H1 (cell line): Measurements from ENCODE around the gene PPP2R3B. TPM values are rescaled to one million over a fixed set of nuclear protein-coding genes. Genes with fewer than 3 reads are reported as not detected.

ENCODE experiments used
- CTCF ChIA-PET: fragments of 300-600 bp; sonication (Branson Sonifier 250); formaldehyde crosslinking; loops from one replicate; lab custom pipeline; 2021; ENCODE audit not compliant: partially characterized antibody; lab: Charles Lee
- POLR2A ChIA-PET: fragments of 300-600 bp; sonication (Branson Sonifier 250); formaldehyde crosslinking; loops from one replicate; lab custom pipeline; 2021; ENCODE audit warnings: inconsistent platforms; ENCODE audit not compliant: partially characterized antibody; lab: Charles Lee
- DNase-seq, 2 experiments: peaks; one replicate each; pipeline versions ENCODE4 v3.0.0 to v3.0.0-alpha.2; 2010 to 2022; ENCODE audit warnings: low spot score in 2 of 2, low read depth in 1 of 2, mixed read lengths in 1 of 2
- FAIRE-seq: peaks from 2 replicates; lab custom pipeline; 2011; peaks lifted over from hg19 to GRCh38; lab: Jason Lieb, UNC
- H2AFZ ChIP-seq: 2 replicates; pipeline ENCODE4 v1.8.1; 2012; ENCODE audit warnings: low read length, inconsistent platforms
- H2AK5ac ChIP-seq: 2 replicates; pipeline ENCODE4 v1.6.1; 2013; ENCODE audit warnings: low read depth, low read length
- H2BK120ac ChIP-seq: replicated peaks from 2 replicates; pipeline ENCODE3; 2013; ENCODE audit warnings: low read depth, low read length, inconsistent platforms
- H2BK12ac ChIP-seq: 2 replicates; pipeline ENCODE4 v1.6.1; 2013; ENCODE audit warnings: low read depth, low read length
- H2BK15ac ChIP-seq: 2 replicates; pipeline ENCODE4 v1.6.1; 2013; ENCODE audit warnings: low read length
- H2BK20ac ChIP-seq: 2 replicates; pipeline ENCODE4 v1.6.1; 2013; ENCODE audit warnings: low read length
- H2BK5ac ChIP-seq: 2 replicates; pipeline ENCODE4 v1.6.1; 2013; ENCODE audit warnings: low read depth, low read length
- H3K14ac ChIP-seq: 2 replicates; pipeline ENCODE4 v1.6.1; 2013; ENCODE audit warnings: inconsistent platforms; ENCODE audit not compliant: insufficient read length
- H3K18ac ChIP-seq: 2 replicates; pipeline ENCODE4 v1.6.1; 2013; ENCODE audit warnings: low read length; ENCODE audit errors: extremely low read depth
- H3K23ac ChIP-seq: 2 replicates; pipeline ENCODE4 v1.6.1; 2013; ENCODE audit warnings: inconsistent platforms; ENCODE audit not compliant: insufficient read length
- H3K23me2 ChIP-seq: 2 replicates; pipeline ENCODE4 v1.6.1; 2013; ENCODE audit warnings: low read depth, low read length
- H3K27ac ChIP-seq: 2 replicates; pipeline ENCODE4 v1.6.1; 2011; ENCODE audit warnings: low read depth, low read length, inconsistent platforms
- H3K27me3 ChIP-seq, 4 experiments: replicated peaks in 1 of 4; 1 replicate in 1 of 4; 2 replicates in 3 of 4; pipeline versions ENCODE4 v1.6.1 to v1.8.1; 2011 to 2013; ENCODE audit warnings: low read length in 3 of 4, mild to moderate bottlenecking in 3 of 4, inconsistent platforms in 2 of 4, mixed read lengths in 2 of 4, moderate library complexity in 1 of 4; ENCODE audit not compliant: control insufficient read depth in 3 of 4, insufficient read depth in 3 of 4; ENCODE audit errors: extremely low read depth in 1 of 4
- H3K36me3 ChIP-seq, 4 experiments: 2 replicates each; pipeline versions ENCODE4 v1.6.1 to v1.8.1; 2011 to 2013; ENCODE audit warnings: mild to moderate bottlenecking in 4 of 4, low read length in 3 of 4, moderate library complexity in 2 of 4, control low read depth in 1 of 4, inconsistent platforms in 1 of 4; ENCODE audit not compliant: insufficient read depth in 4 of 4, control insufficient read depth in 2 of 4
- H3K4ac ChIP-seq: replicated peaks from 2 replicates; pipeline ENCODE3; 2013; ENCODE audit warnings: low read length, low read depth, mixed read lengths, inconsistent platforms; ENCODE audit not compliant: insufficient read length
- H3K4me1 ChIP-seq, 4 experiments: replicated peaks in 1 of 4; 1 replicate in 1 of 4; 2 replicates in 3 of 4; pipeline versions ENCODE4 v1.6.1 to v1.8.1; 2011 to 2013; ENCODE audit warnings: low read length in 3 of 4, inconsistent platforms in 2 of 4, mixed read lengths in 1 of 4; ENCODE audit not compliant: insufficient read depth in 4 of 4, control insufficient read depth in 3 of 4
- H3K4me2 ChIP-seq, 2 experiments: 2 replicates each; pipeline versions ENCODE4 v1.6.1 to v1.8.1; 2011 to 2013; ENCODE audit warnings: low read depth in 2 of 2, low read length in 2 of 2, control low read depth in 1 of 2, inconsistent platforms in 1 of 2, mild to moderate bottlenecking in 1 of 2; ENCODE audit not compliant: insufficient read depth in 1 of 2
- H3K4me3 ChIP-seq, 4 experiments: fragments of 200-600, 300-600 bp in 1 of 4; sonication (generic), shearing (Covaris generic), sonication (Bioruptor Twin) in 1 of 4; 2 replicates each; pipeline versions ENCODE4 v1.5.1 to v1.8.1; 2011 to 2016; ENCODE audit warnings: low read length in 4 of 4, low read depth in 3 of 4, control low read depth in 2 of 4, inconsistent platforms in 2 of 4, mild to moderate bottlenecking in 2 of 4, mixed read lengths in 1 of 4, moderate library complexity in 1 of 4; ENCODE audit not compliant: insufficient read depth in 2 of 4; ENCODE audit errors: extremely low read depth in 1 of 4
- H3K56ac ChIP-seq: replicated peaks from 2 replicates; pipeline ENCODE3; 2013; ENCODE audit warnings: low read depth, mild to moderate bottlenecking, mixed read lengths, low read length, inconsistent platforms; ENCODE audit not compliant: insufficient read length
- H3K79me1 ChIP-seq: 2 replicates; pipeline ENCODE4 v1.6.1; 2013; ENCODE audit warnings: low read depth, low read length, control low read depth
- H3K79me2 ChIP-seq, 2 experiments: 2 replicates each; pipeline versions ENCODE4 v1.6.1 to v1.8.1; 2012 to 2013; ENCODE audit warnings: low read length in 2 of 2, mild to moderate bottlenecking in 2 of 2, inconsistent platforms in 1 of 2; ENCODE audit not compliant: insufficient read depth in 2 of 2, control insufficient read depth in 1 of 2
- H3K9ac ChIP-seq, 4 experiments: replicated peaks in 1 of 4; 1 replicate in 1 of 4; 2 replicates in 3 of 4; pipeline versions ENCODE4 v1.6.1 to v1.8.1; 2011 to 2013; ENCODE audit warnings: low read depth in 3 of 4, low read length in 3 of 4, control low read depth in 2 of 4, mild to moderate bottlenecking in 2 of 4, moderate library complexity in 2 of 4, inconsistent platforms in 1 of 4; ENCODE audit errors: extremely low read depth in 1 of 4
- H3K9me3 ChIP-seq, 2 experiments: 2 replicates each; pipeline versions ENCODE4 v1.6.1 to v1.8.1; 2012 to 2013; ENCODE audit warnings: mild to moderate bottlenecking in 2 of 2, moderate library complexity in 2 of 2, control low read depth in 1 of 2, inconsistent platforms in 1 of 2, low read depth in 1 of 2, low read length in 1 of 2, mixed read lengths in 1 of 2; ENCODE audit not compliant: insufficient read depth in 2 of 2
- H4K20me1 ChIP-seq, 2 experiments: replicated peaks in 1 of 2; 2 replicates each; pipeline versions ENCODE3 to v1.8.1; 2011 to 2013; ENCODE audit warnings: inconsistent platforms in 2 of 2, low read length in 2 of 2, mild to moderate bottlenecking in 1 of 2; ENCODE audit not compliant: insufficient read depth in 2 of 2, control insufficient read depth in 1 of 2
- H4K5ac ChIP-seq: 2 replicates; pipeline ENCODE4 v1.6.1; 2013; ENCODE audit warnings: low read length, low read depth, mixed read lengths, inconsistent platforms; ENCODE audit not compliant: insufficient read length
- H4K8ac ChIP-seq: 2 replicates; pipeline ENCODE4 v1.8.0; 2013; ENCODE audit warnings: mild to moderate bottlenecking, moderate library complexity, low read length, inconsistent platforms; ENCODE audit not compliant: insufficient read depth; ENCODE audit errors: extremely low read depth
- H4K91ac ChIP-seq: replicated peaks from 2 replicates; pipeline ENCODE3; 2013; ENCODE audit warnings: low read length, mixed read lengths, inconsistent platforms; ENCODE audit not compliant: insufficient read length
- ATF3 ChIP-seq: IDR thresholded peaks from 2 replicates; pipeline ENCODE4 v1.6.1; 2011; ENCODE audit warnings: low read depth, mild to moderate bottlenecking, low read length; ENCODE audit not compliant: insufficient read depth
- CHD1 ChIP-seq: IDR thresholded peaks from 2 replicates; pipeline ENCODE4 v1.6.1; 2012; ENCODE audit warnings: low read depth, low read length, improper control_type of control experiment
- KDM4A ChIP-seq: IDR thresholded peaks from one replicate; pipeline ENCODE4 v1.7.1; 2012; ENCODE audit warnings: low read depth, mild to moderate bottlenecking, moderate library complexity, low read length, inconsistent platforms; ENCODE audit not compliant: severe bottlenecking
- MAX ChIP-seq: IDR thresholded peaks from 2 replicates; pipeline ENCODE4 v1.6.1; 2012; ENCODE audit warnings: inconsistent platforms
- NANOG ChIP-seq: IDR thresholded peaks from 2 replicates; pipeline ENCODE4 v1.6.1; 2011; ENCODE audit warnings: low read length, low read depth, mild to moderate bottlenecking, inconsistent platforms; ENCODE audit not compliant: insufficient read depth, poor library complexity, severe bottlenecking
- POLR2A ChIP-seq, 2 experiments: IDR thresholded peaks; 1 replicate in 1 of 2; 2 replicates in 1 of 2; pipeline ENCODE4 v1.6.1; 2011; ENCODE audit warnings: low read depth in 2 of 2, low read length in 2 of 2, mild to moderate bottlenecking in 2 of 2; ENCODE audit errors: control extremely low read depth in 1 of 2
- POU5F1 ChIP-seq: IDR thresholded peaks from 2 replicates; pipeline ENCODE4 v1.6.1; 2011; ENCODE audit warnings: low read depth, mild to moderate bottlenecking, low read length, moderate library complexity
- RAD21 ChIP-seq, 2 experiments: IDR thresholded peaks in 1 of 2; conservative IDR thresholded peaks in 1 of 2; 2 replicates each; pipeline ENCODE4 v1.6.1; 2011; ENCODE audit warnings: low read depth in 2 of 2, low read length in 2 of 2, improper control_type of control experiment in 1 of 2, inconsistent platforms in 1 of 2, mild to moderate bottlenecking in 1 of 2, moderate library complexity in 1 of 2
- RFX5 ChIP-seq: IDR thresholded peaks from 2 replicates; pipeline ENCODE4 v1.6.1; 2011; ENCODE audit warnings: low read depth, low read length, improper control_type of control experiment, borderline replicate concordance
- SP4 ChIP-seq: IDR thresholded peaks from 2 replicates; pipeline ENCODE4 v1.6.1; 2012; ENCODE audit warnings: low read length, inconsistent platforms
- SUZ12 ChIP-seq: fragments of 200-600 bp; sonication (generic); IDR thresholded peaks from 2 replicates; pipeline ENCODE4 v1.6.1; 2012; ENCODE audit warnings: mild to moderate bottlenecking, inconsistent platforms, low read length, moderate library complexity, mixed read lengths
- ZNF274 ChIP-seq: IDR thresholded peaks from 2 replicates; pipeline ENCODE4 v1.7.0; 2012; ENCODE audit warnings: low read length, borderline replicate concordance; ENCODE audit errors: extremely low read depth
- WGBS, 2 experiments: shearing (Covaris generic) in 1 of 2; methylation state at CpG; one replicate each; pipeline versions ENCODE4 v1.1.6 to v1.1.7; 2013 to 2015; ENCODE audit warnings: low lambda C conversion rate in 2 of 2, mixed read lengths in 2 of 2, inconsistent platforms in 1 of 2, low coverage in 1 of 2, missing lambda C conversion rate in 1 of 2; ENCODE audit not compliant: insufficient replicate concordance in 2 of 2, insufficient coverage in 1 of 2, insufficient read length in 1 of 2; ENCODE audit errors: extremely low coverage in 1 of 2, missing lambda C conversion rate in 1 of 2; 5-methylcytosine and 5-hydroxymethylcytosine counted together
- polyA plus RNA-seq, 7 experiments: library from polyadenylated mRNA; depleted of rRNA in 3 of 7; stranded (reverse) in 5 of 7; unstranded in 2 of 7; fragments of >200 nt in 5 of 7; fragments of 200-250 nt in 2 of 7; gene quantifications; 1 replicate in 5 of 7; 2 replicates in 1 of 7; 4 replicates in 1 of 7; pipeline versions ENCODE4 v1.2.1 to v1.2.3, GENCODE V29; 2011 to 2013; ENCODE audit warnings: missing spikeins in 2 of 7, mixed read lengths in 2 of 7
- total RNA-seq: library from RNA; stranded (reverse); fragmentation: NEBNext Ultra II Directional; extraction: Animal tissue kit (Norgen Biotek cat#: 25700); gene quantifications from 2 replicates; pipeline ENCODE4 v1.2.1, GENCODE V29; 2021

The PPP2R3B gene
- total and polyA plus RNA-seq, 2 of the 8 experiments (the other 6 are each of a cell fraction or from before 2014, with no cell fraction given) = 47.6 to 86.7 TPM

- POLR2A ChIA-PET = no interaction called here
- peaks cover 0 to 30% (median 6%) of the 10 kb centered on the region in 4 experiments; a peak in 5 of 8 replicates for H3K36me3 ChIP-seq
- no peak for DNase-seq
- no peak for TF ChIP-seq MAX
- TF ChIP-seq NANOG = no peak
- no peak for TF ChIP-seq ATF3
- TF ChIP-seq ZNF274 = no peak
- no peak for TF ChIP-seq KDM4A
- no peak for TF ChIP-seq RAD21 (IDR thresholded peaks at IDR 0.05 in 1 of 2, conservative IDR thresholded peaks at IDR 0.05 in 1 of 2; ENCODE audit: low read depth in 2 of 2, low read length in 2 of 2)
- no peak for TF ChIP-seq SUZ12
- no peak for TF ChIP-seq RFX5
- no peak for TF ChIP-seq POLR2A (IDR thresholded peaks at IDR 0.05; ENCODE audit: control extremely low read depth in 1 of 2, low read depth in 2 of 2, low read length in 2 of 2)
- no peak for TF ChIP-seq POU5F1
- no peak for TF ChIP-seq CHD1
- TF ChIP-seq SP4 = no peak
Observed at GRCh38 chrX:347351-348117, 39.2 kb downstream of the PPP2R3B start.

More at GRCh38 chrX:347351-348117, 39.2 kb downstream of the PPP2R3B start:
- Histone ChIP-seq H3K18ac (no peak overlapping the region), H3K9me3 (no peaks in the 10 kb centered on the region), H3K27me3 (no peaks in the 10 kb centered on the region), H3K4me2 (no peak overlapping the region), H2BK120ac (no peak overlapping the region), H3K4ac (no peak overlapping the region), H3K23ac (no peak overlapping the region), H3K4me1 (no peaks in the 10 kb centered on the region; a peak in 1 of 7 replicates), H3K4me3 (no peak overlapping the region), H3K14ac (no peak overlapping the region), H3K79me2 (peaks cover 0 to 32% of the 10 kb centered on the region in 2 experiments; a peak in 2 of 4 replicates), H2BK15ac (no peak overlapping the region), H4K8ac (no peak overlapping the region; the same call in none of the 2 replicates), H3K79me1 (peaks cover 13% of the 10 kb centered on the region), H4K5ac (no peak overlapping the region), H3K56ac (no peak overlapping the region), H4K91ac (no peak overlapping the region), H3K23me2 (no peaks in the 10 kb centered on the region), H2AK5ac (no peak overlapping the region), H2AFZ (no peak overlapping the region), H2BK5ac (no peak overlapping the region), H3K27ac (no peak overlapping the region), H4K20me1 (peaks cover 9 to 12% of the 10 kb centered on the region in 2 experiments), H2BK20ac (no peak overlapping the region), H3K9ac (no peak overlapping the region), H2BK12ac (no peak overlapping the region)
- CTCF ChIA-PET = no interaction called here
- no peak for FAIRE-seq
- WGBS, 2 experiments = 96% methylated on average over 41 of the region's 59 CpGs; no CpG with 5 or more reads in 1 of the 2 experiments
